HepG2 (cell line): ENCODE measurements around the gene ARHGDIA. TPM values are rescaled to one million over a fixed set of nuclear protein-coding genes. Genes with fewer than 3 reads are reported as not detected.

Source experiments
- ATAC-seq: fragments of 200-7000 bp; cut with Tn5 transposase; 3 replicates; pipeline ENCODE4 v1.9.1; 2020; ENCODE audit warnings: mild to moderate bottlenecking, moderate library complexity
- BruUV-seq: library from RNA; stranded (reverse); fragments of 400-500 nt; replicated peaks from 2 replicates; lab custom pipeline; 2021; lab: Mats Ljungman, UMichigan
- CTCF ChIA-PET: fragments of 300-600 bp; formaldehyde crosslinking; extraction: SDS; loops from one replicate; lab custom pipeline; 2021; ENCODE audit warnings: low total read pairs, inconsistent platforms, low intra/inter-chr PET ratio; lab: Yijun Ruan, JAX
- POLR2A ChIA-PET: fragments of 350-600 bp; sonication (Branson Sonifier 250); formaldehyde crosslinking; loops from one replicate; lab custom pipeline; 2020; ENCODE audit warnings: antibody characterized with exemption, inconsistent platforms; lab: Yijun Ruan, JAX
- DNase-seq: peaks from one replicate; pipeline ENCODE4 v3.0.0-alpha.2; 2015; ENCODE audit warnings: low spot score
- FAIRE-seq: peaks from 3 replicates; lab custom pipeline; 2011; peaks lifted over from hg19 to GRCh38; lab: Jason Lieb, UNC
- H2AFZ ChIP-seq: one replicate; pipeline ENCODE4 v1.6.1; 2011; ENCODE audit warnings: low read length, inconsistent platforms
- H3K27ac ChIP-seq: fragments of 300-600 bp; 3 replicates; pipeline ENCODE4 v1.8.0; 2011; ENCODE audit warnings: mixed run types, mild to moderate bottlenecking, mixed read lengths, low read length, inconsistent platforms; ENCODE audit not compliant: insufficient read depth; ENCODE audit errors: extremely low read length
- H3K27me3 ChIP-seq, 2 experiments: fragments of 200-600 bp in 1 of 2; 2 replicates in 1 of 2; 3 replicates in 1 of 2; pipeline versions ENCODE4 v1.6.0 to v1.8.0; 2011; ENCODE audit warnings: low read length in 2 of 2, mild to moderate bottlenecking in 2 of 2, moderate library complexity in 2 of 2, inconsistent platforms in 1 of 2; ENCODE audit not compliant: insufficient read depth in 2 of 2, control insufficient read depth in 1 of 2
- H3K36me3 ChIP-seq, 2 experiments: fragments of 200-600 bp in 1 of 2; replicated peaks in 1 of 2; 2 replicates in 1 of 2; 3 replicates in 1 of 2; pipeline versions ENCODE4 v1.5.1 to v1.8.0; 2011; ENCODE audit warnings: low read length in 2 of 2, inconsistent platforms in 1 of 2; ENCODE audit not compliant: insufficient read depth in 2 of 2, control insufficient read depth in 1 of 2
- H3K4me1 ChIP-seq: 2 replicates; pipeline ENCODE4 v1.5.1; 2012; ENCODE audit warnings: low read length, inconsistent platforms; ENCODE audit not compliant: insufficient read depth
- H3K4me2 ChIP-seq: 2 replicates; pipeline ENCODE4 v1.6.0; 2011; ENCODE audit warnings: low read depth, low read length, inconsistent platforms
- H3K4me3 ChIP-seq, 3 experiments: fragments of 200-600 bp in 1 of 3; sonication (generic), shearing (Covaris generic) in 1 of 3; replicated peaks in 1 of 3; 2 replicates each; pipeline ENCODE4 v1.5.1; 2011 to 2016; ENCODE audit warnings: low read length in 3 of 3, inconsistent platforms in 2 of 3, low read depth in 2 of 3, mild to moderate bottlenecking in 2 of 3, control low read depth in 1 of 3, mixed read lengths in 1 of 3; ENCODE audit not compliant: insufficient read depth in 1 of 3
- H3K79me2 ChIP-seq: one replicate; pipeline ENCODE4 v1.6.1; 2011; ENCODE audit warnings: low read length, inconsistent platforms; ENCODE audit not compliant: insufficient read depth
- H3K9ac ChIP-seq: 2 replicates; pipeline ENCODE4 v1.6.0; 2011; ENCODE audit warnings: mild to moderate bottlenecking, low read depth, low read length, inconsistent platforms; ENCODE audit not compliant: insufficient read depth
- H3K9me3 ChIP-seq: 2 replicates; pipeline ENCODE4 v1.5.1; 2012; ENCODE audit warnings: mild to moderate bottlenecking, low read length
- H4K20me1 ChIP-seq: 2 replicates; pipeline ENCODE4 v1.6.0; 2011; ENCODE audit warnings: inconsistent platforms, mild to moderate bottlenecking, low read length, moderate library complexity; ENCODE audit not compliant: insufficient read depth
- HNRNPL ChIP-seq: fragments of 200-400 bp; formaldehyde crosslinking; IDR thresholded peaks from 2 replicates; pipeline ENCODE4 v1.6.1; 2017; ENCODE audit warnings: mild to moderate bottlenecking, low read depth, low read length
- HNRNPUL1 ChIP-seq: fragments of 200-400 bp; formaldehyde crosslinking; IDR thresholded peaks from 2 replicates; pipeline ENCODE4 v1.6.1; 2017; ENCODE audit warnings: low read depth, mild to moderate bottlenecking, low read length, moderate library complexity
- NCOA2 ChIP-seq: sonication (generic); formaldehyde crosslinking; IDR thresholded peaks from 2 replicates; pipeline ENCODE4 v1.8.0; 2022; ENCODE audit warnings: inconsistent platforms
- PHB2 ChIP-seq: fragments of 450-650 bp; IDR thresholded peaks from 2 replicates; pipeline ENCODE4 v1.6.1; 2018; ENCODE audit not compliant: partially characterized antibody
- SKIL ChIP-seq: sonication (generic); formaldehyde crosslinking; IDR thresholded peaks from 2 replicates; pipeline ENCODE4 v1.8.0; 2022; ENCODE audit warnings: missing genetic modification reagents, mild to moderate bottlenecking, moderate library complexity, borderline replicate concordance
- SP5 ChIP-seq: IDR thresholded peaks from 2 replicates; pipeline ENCODE4 v1.6.1; 2016; ENCODE audit warnings: low read depth, borderline replicate concordance
- TARDBP ChIP-seq: sonication (generic); formaldehyde crosslinking; IDR thresholded peaks from 2 replicates; pipeline ENCODE4 v1.8.0; 2022; ENCODE audit warnings: mild to moderate bottlenecking, missing genetic modification reagents
- TFDP2 ChIP-seq: sonication (generic); formaldehyde crosslinking; IDR thresholded peaks from 2 replicates; pipeline ENCODE4 v1.4.0; 2020; ENCODE audit warnings: missing genetic modification reagents
- THAP11 ChIP-seq: IDR thresholded peaks from 2 replicates; pipeline ENCODE4 v1.6.1; 2016; ENCODE audit warnings: missing biosample characterization, missing genetic modification reagents
- THAP7 ChIP-seq: sonication (generic); formaldehyde crosslinking; IDR thresholded peaks from 2 replicates; pipeline ENCODE4 v1.8.1; 2023; ENCODE audit warnings: mild to moderate bottlenecking, missing genetic modification reagents
- WIZ ChIP-seq: sonication (generic); formaldehyde crosslinking; IDR thresholded peaks from 2 replicates; pipeline ENCODE4 v1.5.1; 2020; ENCODE audit warnings: mild to moderate bottlenecking, missing genetic modification reagents
- XRCC5 ChIP-seq: fragments of 200-400 bp; formaldehyde crosslinking; optimal IDR thresholded peaks from 2 replicates; pipeline ENCODE3; 2017; ENCODE audit warnings: mild to moderate bottlenecking, low read length
- ZFP36 ChIP-seq: fragments of 150-350 bp; IDR thresholded peaks from 2 replicates; pipeline ENCODE4 v1.6.1; 2018; ENCODE audit warnings: borderline replicate concordance, low read length, low read depth; ENCODE audit not compliant: partially characterized antibody
- ZNF17 ChIP-seq: sonication (generic); formaldehyde crosslinking; IDR thresholded peaks from 2 replicates; pipeline ENCODE4 v1.5.0; 2020; ENCODE audit warnings: mild to moderate bottlenecking, missing genetic modification reagents
- ZNF264 ChIP-seq: sonication (generic); formaldehyde crosslinking; IDR thresholded peaks from 2 replicates; pipeline ENCODE4 v1.4.0; 2020; ENCODE audit warnings: missing genetic modification reagents
- ZNF331 ChIP-seq: sonication (generic); formaldehyde crosslinking; IDR thresholded peaks from 2 replicates; pipeline ENCODE4 v1.4.0; 2020; ENCODE audit warnings: missing genetic modification reagents
- ZNF572 ChIP-seq: sonication (generic); formaldehyde crosslinking; IDR thresholded peaks from 2 replicates; pipeline ENCODE4 v1.5.1; 2020; ENCODE audit warnings: mild to moderate bottlenecking, missing genetic modification reagents
- ZNF616 ChIP-seq: sonication (generic); formaldehyde crosslinking; IDR thresholded peaks from 2 replicates; pipeline ENCODE4 v1.5.0; 2020; ENCODE audit warnings: low read depth, mild to moderate bottlenecking, missing genetic modification reagents
- ZNF850 ChIP-seq: sonication (generic); formaldehyde crosslinking; conservative IDR thresholded peaks from 2 replicates; pipeline ENCODE4 v1.9.0; 2021; ENCODE audit warnings: mild to moderate bottlenecking, missing genetic modification reagents
- WGBS: methylation state at CpG from one replicate; pipeline ENCODE4 v1.1.6; 2017; ENCODE audit warnings: low lambda C conversion rate; 5-methylcytosine and 5-hydroxymethylcytosine counted together
- in situ Hi-C: cut with HindIII; loops from 2 replicates; pipeline ENCODE4 v1.10.0; 2017; ENCODE audit warnings: low pct_unique_long_range_greater_than_20kb; ENCODE audit not compliant: extremely low pct_ligation_motif_present
- intact Hi-C: fragments of 100-400 bp; cut with micrococcal nuclease; formaldehyde crosslinking; loops from one replicate; pipeline ENCODE4 v1.10.0; 2022; ENCODE audit not compliant: unreplicated experiment
- polyA plus RNA-seq, 8 experiments: library from polyadenylated mRNA; depleted of rRNA in 3 of 8; stranded (reverse) in 7 of 8; unstranded in 1 of 8; fragments of >200 nt; fragmentation: Illumina TruSeq in 4 of 8; extraction: Trizol in 4 of 8; gene quantifications; 2 replicates each; pipeline versions ENCODE4 v1.2.1 to v1.2.3, GENCODE V29; 2011 to 2016; ENCODE audit warnings: low read depth in 4 of 8, missing spikeins in 1 of 8, mixed read lengths in 1 of 8; ENCODE audit not compliant: insufficient read depth in 1 of 8
- total RNA-seq, 5 experiments: library from RNA; depleted of rRNA; stranded (reverse); fragments of >200 nt; fragmentation: Illumina TruSeq; extraction: Trizol; gene quantifications; 2 replicates each; pipeline ENCODE4 v1.2.3, GENCODE V29; 2016; ENCODE audit warnings: low read depth in 1 of 5

Gene ARHGDIA
- total and polyA plus RNA-seq, 2 of the 13 experiments (the other 11 are each of a cell fraction or from before 2014, with no cell fraction given) = 40.0 to 64.0 TPM

- TF ChIP-seq ZNF264 (CRISPR knock-in tag) = no peak
- no peak for TF ChIP-seq XRCC5
- TF ChIP-seq ZNF17 (CRISPR knock-in tag) = no peak
- no peak for TF ChIP-seq HNRNPL
- no peak for TF ChIP-seq TARDBP (CRISPR knock-in tag)
- no peak for TF ChIP-seq SP5
- no peak for TF ChIP-seq ZNF616 (CRISPR knock-in tag)
- no peak for TF ChIP-seq NCOA2 (CRISPR knock-in tag)
Observed at GRCh38 chr17:81863123-81863675, 7.9 kb downstream of the ARHGDIA start (continued).

- Histone ChIP-seq H3K27ac (peak overlapping the region; percentile 94), H4K20me1 (peaks cover 44% of the 10 kb centered on the region), H3K9me3 (no peaks in the 10 kb centered on the region), H3K27me3 (no peaks in the 10 kb centered on the region; a peak in 1 of 5 replicates), H2AFZ (no peak overlapping the region), H3K79me2 (peaks cover 74% of the 10 kb centered on the region), H3K36me3 (peaks cover 18 to 47% of the 10 kb centered on the region in 2 experiments), H3K4me2 (peak overlapping the region; percentile 78), H3K9ac (peak overlapping the region; percentile 97), H3K4me3 (peak overlapping the region; percentile 83 to 91 (median 86)), H3K4me1 (peaks cover 77% of the 10 kb centered on the region)
- intact Hi-C loops (loop anchor here (5.0 kb wide), 1 partner anchor 39 kb away; no protein-coding TSS in a partner anchor), in situ Hi-C loops (no loop called here)
- CTCF ChIA-PET = interaction anchor here (1.2 kb wide), 1 partner anchor 128 kb away, joined by 3 read pairs; no protein-coding TSS in a partner anchor
- peak; percentile 89 for ATAC-seq
- DNase-seq = peak; percentile 100
- 1% methylated on average over 59 of the region's 74 CpGs for whole genome bisulfite sequencing
- FAIRE-seq = peak; percentile 99
- TSS peak; percentile 71 for BruUV-seq
- POLR2A ChIA-PET = interaction anchor here (0.5 to 3.7 kb wide), 44 partner anchors 9 to 276 kb away, joined by 3 to 40 read pairs (median 5); partner anchors contain the start of genes ARHGDIA, ARL16, CENPX and DCXR
- peak; percentile 88 for TF ChIP-seq TFDP2 (CRISPR knock-in tag)
- TF ChIP-seq WIZ (CRISPR knock-in tag) = peak; percentile 83
- TF ChIP-seq PHB2 = no peak
- no peak for TF ChIP-seq HNRNPUL1
- 0 out of 2 replicates have a peak, but pooled peaks have one; percentile 45 for TF ChIP-seq ZNF850 (CRISPR knock-in tag)
- 0 out of 2 replicates have a peak, but pooled peaks have one; percentile 50 for TF ChIP-seq THAP7 (CRISPR knock-in tag)
- TF ChIP-seq ZFP36 = no peak
- peak; percentile 92 for TF ChIP-seq THAP11 (CRISPR knock-in tag)
- TF ChIP-seq ZNF572 (CRISPR knock-in tag) = 0 out of 2 replicates have a peak, but pooled peaks have one; percentile 21
- peak; percentile 48; the same call in 1 of the 2 replicates for TF ChIP-seq SKIL (CRISPR knock-in tag)
- peak; percentile 76; the same call in 1 of the 2 replicates for TF ChIP-seq ZNF331
Observed at GRCh38 chr17:81860756-81861568, 10.2 kb downstream of the ARHGDIA start.
